ENCODE data around the gene NLGN3.

NLGN3 gene

DNA sequence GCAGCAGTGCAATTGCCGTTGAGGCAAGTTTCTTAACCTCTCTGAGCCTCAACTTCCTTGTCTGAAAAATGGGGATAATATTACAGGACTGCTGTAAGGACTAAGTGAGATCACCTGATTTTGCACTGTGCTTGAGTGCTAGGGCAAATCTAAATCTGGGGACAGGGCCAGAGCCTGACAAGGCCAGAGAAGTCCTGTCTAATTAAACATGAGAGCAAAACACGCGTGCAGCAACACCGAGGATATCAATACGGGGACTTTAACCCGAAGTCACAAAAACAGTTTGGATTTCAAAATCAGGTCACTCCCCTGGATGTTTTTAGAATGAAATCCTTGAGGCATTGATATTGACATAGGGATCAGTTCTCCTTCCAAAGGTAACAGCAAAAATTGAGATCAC lies 72.7 kb downstream of the NLGN3 start:
- DNase-seq: no peak
